HG03103 (cell line): ENCODE measurements around the gene SLC31A2.

Source experiments
- ATAC-seq: cut with Tn5 transposase; IDR thresholded peaks from one replicate; pipeline ENCODE4 v1.9.1; 2021; ENCODE audit warnings: low read depth; ENCODE audit not compliant: unreplicated experiment

The SLC31A2 gene

GRCh38 chr9:113184539-113184938, 33.7 kb downstream of the SLC31A2 start:
- ATAC-seq, result no peak

DNA sequence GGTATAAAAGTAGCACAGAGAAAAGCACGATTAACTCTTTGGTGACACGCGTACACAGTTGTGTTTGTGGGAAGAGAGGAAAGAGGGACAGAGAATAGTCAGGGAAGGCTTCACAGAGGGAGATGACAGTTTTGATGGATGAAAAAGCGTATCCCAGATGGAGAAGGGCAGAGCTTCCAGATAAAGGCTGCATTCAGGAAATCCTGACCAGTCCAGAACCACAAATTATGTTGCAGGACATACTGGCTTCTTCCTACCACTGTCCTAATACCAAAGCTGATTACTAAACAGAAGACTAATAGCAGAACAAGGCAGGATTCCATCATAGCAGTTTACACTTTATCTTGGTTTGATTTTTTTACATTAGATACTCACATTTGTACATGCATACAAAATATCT, 34.5 kb downstream of the SLC31A2 start:
- no peak for ATAC-seq

GRCh38 chr9:113186137-113186755, 35.4 kb downstream of the SLC31A2 start:
- no peak for ATAC-seq

DNA sequence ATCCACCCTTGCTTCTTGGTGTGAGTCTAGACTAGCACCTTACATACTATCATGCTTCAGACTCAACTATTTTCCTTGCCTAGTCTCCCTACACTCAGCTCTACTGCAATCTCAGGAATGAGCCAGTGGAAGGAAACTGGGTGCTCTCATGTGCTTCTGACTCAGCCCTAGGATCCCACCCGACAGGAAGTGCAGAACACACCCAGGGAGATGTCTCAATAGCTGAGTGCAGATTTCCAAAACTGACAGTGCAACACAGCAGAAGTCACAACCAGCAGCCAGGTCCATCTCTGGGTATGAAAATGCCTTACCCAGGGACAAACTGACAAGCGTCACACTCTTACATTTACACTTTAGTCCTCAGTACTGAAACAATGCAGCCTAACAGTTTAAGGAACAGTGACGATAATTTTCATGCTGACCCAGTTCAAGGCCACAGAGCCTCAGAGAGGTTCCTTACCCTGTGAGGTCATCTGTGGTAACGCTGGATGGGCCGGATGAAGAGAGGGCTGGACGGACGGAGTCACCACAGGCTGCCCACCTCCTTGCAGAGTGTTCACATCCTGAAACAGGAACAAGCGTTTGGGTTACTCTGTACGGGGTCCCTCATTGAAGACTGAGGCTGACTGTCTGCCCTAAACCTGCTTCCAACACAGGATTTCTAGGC, 37.3 kb downstream of the SLC31A2 start:
- ATAC-seq, result no peak

GRCh38 chr9:113192455-113192854, 41.6 kb downstream of the SLC31A2 start:
- no peak for ATAC-seq

- ATAC-seq, result no peak
Measured at GRCh38 chr9:113199683-113200329, 49.0 kb downstream of the SLC31A2 start.

GRCh38 chr9:113205432-113205831, 54.6 kb downstream of the SLC31A2 start:
- no peak for ATAC-seq

DNA sequence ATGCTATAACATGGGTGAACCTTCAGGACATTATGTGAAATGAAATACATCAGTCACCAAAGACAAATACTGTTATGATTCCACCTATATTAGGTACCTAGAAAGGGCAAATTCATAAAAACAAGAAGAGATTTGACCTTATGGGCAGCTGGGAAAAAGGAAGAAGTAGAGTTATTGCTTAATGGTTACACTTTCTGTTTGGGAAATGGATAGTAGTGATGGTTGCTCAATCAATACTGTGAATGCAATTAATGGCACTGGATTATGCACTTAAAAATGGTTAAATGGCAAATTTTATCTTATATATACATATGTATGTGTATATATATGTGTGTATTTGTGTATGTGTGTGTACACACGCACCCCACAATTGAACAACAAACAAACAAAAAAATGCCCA, 55.1 kb downstream of the SLC31A2 start:
- ATAC-seq, result no peak

DNA sequence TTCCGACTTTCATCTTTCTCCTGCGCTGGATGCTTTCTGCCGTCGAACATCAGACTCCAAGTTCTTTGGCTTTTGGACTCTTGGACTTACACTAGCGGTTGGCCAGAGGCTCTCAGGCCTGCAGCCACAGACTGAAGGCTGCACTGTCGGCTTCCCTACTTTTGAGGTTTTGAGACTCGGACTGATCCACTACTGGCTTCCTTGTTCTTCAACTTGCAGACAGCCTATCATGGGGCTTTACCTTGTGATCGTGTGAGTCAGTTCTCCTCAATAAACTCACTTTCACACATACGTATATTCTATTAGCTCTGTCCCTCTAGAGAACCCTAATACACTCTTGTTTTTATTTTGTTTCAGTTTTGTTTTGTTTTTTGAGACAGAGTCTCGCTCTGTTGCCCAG, 60.0 kb downstream of the SLC31A2 start:
- no peak for ATAC-seq
